GM23338 (cell line): ENCODE data around the gene FHDC1. TPM values are rescaled to one million over a fixed set of nuclear protein-coding genes. Genes with fewer than 3 reads are reported as not detected.

Experiments used
- ATAC-seq: fragments of 200-7000 bp; cut with Tn5 transposase; 3 replicates; pipeline ENCODE4 v1.9.1; 2020
- DNase-seq: peaks from one replicate; pipeline ENCODE4 v3.0.0-alpha.2; 2015; ENCODE audit warnings: low spot score
- H2AFZ ChIP-seq: fragments of 200-600 bp; sonication (generic); 2 replicates; pipeline ENCODE4 v1.8.0; 2016; ENCODE audit warnings: antibody characterized with exemption, mild to moderate bottlenecking, moderate library complexity
- H3F3A ChIP-seq: fragments of 200-600 bp; sonication (generic); replicated peaks from 2 replicates; pipeline ENCODE4 v1.8.0; 2017; ENCODE audit warnings: antibody characterized with exemption, mixed run types, low read depth
- H3K27ac ChIP-seq: fragments of 200-600 bp; sonication (generic); 2 replicates; pipeline ENCODE4 v1.6.1; 2016; ENCODE audit warnings: low read depth
- H3K27me3 ChIP-seq: fragments of 200-600 bp; sonication (generic); 2 replicates; pipeline ENCODE4 v1.8.0; 2016; ENCODE audit warnings: mild to moderate bottlenecking, mixed run types, moderate library complexity; ENCODE audit not compliant: insufficient read depth
- H3K36me3 ChIP-seq: fragments of 200-600 bp; sonication (generic); 2 replicates; pipeline ENCODE4 v1.8.0; 2016; ENCODE audit warnings: mild to moderate bottlenecking; ENCODE audit not compliant: insufficient read depth
- H3K4me1 ChIP-seq: fragments of 200-600 bp; sonication (generic); 2 replicates; pipeline ENCODE4 v1.8.0; 2016; ENCODE audit warnings: mild to moderate bottlenecking, moderate library complexity; ENCODE audit not compliant: insufficient read depth
- H3K4me2 ChIP-seq: fragments of 200-600 bp; sonication (generic); 2 replicates; pipeline ENCODE4 v1.7.1; 2017; ENCODE audit warnings: mixed run types
- H3K4me3 ChIP-seq: fragments of 200-600 bp; sonication (generic); 2 replicates; pipeline ENCODE4 v1.6.1; 2016; ENCODE audit warnings: mixed run types
- H3K79me2 ChIP-seq: fragments of 200-600 bp; sonication (generic); replicated peaks from 2 replicates; pipeline ENCODE4 v1.8.0; 2017; ENCODE audit warnings: mild to moderate bottlenecking; ENCODE audit not compliant: insufficient read depth
- H3K9me2 ChIP-seq: fragments of 200-600 bp; sonication (generic); 2 replicates; pipeline ENCODE4 v1.8.0; 2017; ENCODE audit not compliant: insufficient read depth
- H4K20me1 ChIP-seq: fragments of 200-600 bp; sonication (generic); replicated peaks from 2 replicates; pipeline ENCODE4 v1.8.0; 2017; ENCODE audit warnings: mild to moderate bottlenecking; ENCODE audit not compliant: insufficient read depth
- H3K27ac Mint-ChIP-seq: 2 replicates; pipeline ENCODE4 v1.8.0; 2020; ENCODE audit warnings: inconsistent platforms, mild to moderate bottlenecking, moderate library complexity, mixed read lengths
- H3K27me3 Mint-ChIP-seq: 3 replicates; pipeline ENCODE4 v1.8.0; 2022; ENCODE audit warnings: low read depth, mild to moderate bottlenecking, moderate library complexity, mixed read lengths, inconsistent platforms; ENCODE audit not compliant: insufficient read depth, poor library complexity
- H3K36me3 Mint-ChIP-seq: 3 replicates; pipeline ENCODE4 v1.8.0; 2021; ENCODE audit warnings: low read depth, mild to moderate bottlenecking, inconsistent platforms, moderate library complexity, mixed read lengths
- H3K4me1 Mint-ChIP-seq: 3 replicates; pipeline ENCODE4 v1.8.0; 2020; ENCODE audit warnings: mild to moderate bottlenecking, inconsistent platforms, mixed read lengths
- H3K4me3 Mint-ChIP-seq: 3 replicates; pipeline ENCODE4 v1.8.0; 2021; ENCODE audit warnings: moderate library complexity, mild to moderate bottlenecking, inconsistent platforms, mixed read lengths
- H3K9me3 Mint-ChIP-seq: 3 replicates; pipeline ENCODE4 v1.8.0; 2020; ENCODE audit warnings: moderate library complexity, mild to moderate bottlenecking, inconsistent platforms, mixed read lengths
- CTCF ChIP-seq, 2 experiments: fragments of 200-600 bp in 1 of 2; sonication (generic) in 1 of 2; conservative IDR thresholded peaks; 2 replicates each; pipeline versions ENCODE4 v1.5.1 to v1.6.1; 2016 to 2017; ENCODE audit warnings: antibody characterized with exemption in 2 of 2, low read depth in 2 of 2, mild to moderate bottlenecking in 2 of 2, moderate library complexity in 1 of 2
- EZH2phosphoT487 ChIP-seq: fragments of 200-600 bp; sonication (generic); IDR thresholded peaks from one replicate; pipeline ENCODE4 v1.8.1; 2018; ENCODE audit warnings: antibody characterized with exemption; ENCODE audit not compliant: unreplicated experiment
- JUNB ChIP-seq: IDR thresholded peaks from one replicate; pipeline ENCODE4 v1.6.1; 2016; ENCODE audit warnings: antibody characterized with exemption; ENCODE audit not compliant: unreplicated experiment
- NANOG ChIP-seq: IDR thresholded peaks from 2 replicates; pipeline ENCODE4 v1.6.1; 2016; ENCODE audit warnings: antibody characterized with exemption, borderline replicate concordance
- POLR2AphosphoS5 ChIP-seq: IDR thresholded peaks from 2 replicates; pipeline ENCODE4 v1.6.1; 2016; ENCODE audit warnings: antibody characterized with exemption, low read depth
- REST ChIP-seq: IDR thresholded peaks from one replicate; pipeline ENCODE4 v1.6.1; 2018; ENCODE audit warnings: antibody characterized with exemption; ENCODE audit not compliant: unreplicated experiment
- ZNF114 ChIP-seq: fragments of 250-450 bp; sonication (Bioruptor Pico); IDR thresholded peaks from 2 replicates; pipeline ENCODE4 v1.5.0; 2020; ENCODE audit warnings: mild to moderate bottlenecking, moderate library complexity
- ZNF462 ChIP-seq: fragments of 250-450 bp; sonication (Bioruptor Pico); IDR thresholded peaks from 2 replicates; pipeline ENCODE4 v1.5.0; 2020; ENCODE audit warnings: mild to moderate bottlenecking, moderate library complexity
- polyA plus RNA-seq: library from polyadenylated mRNA; unstranded; fragments of >200 nt; fragmentation: Nextera tagmentation; extraction: Ambion mirVana; gene quantifications from 2 replicates; pipeline ENCODE4 v1.2.1, GENCODE V29; 2016
- total RNA-seq: library from RNA; depleted of rRNA; stranded (reverse); fragments of >200 nt; shearing (Covaris generic); gene quantifications from 2 replicates; pipeline ENCODE4 v1.2.3, GENCODE V29; 2014

Gene FHDC1
- total and polyA plus RNA-seq, 2 experiments from 2014 or later, result 9.5 to 22.8 TPM

- Histone ChIP-seq H2AFZ (no peak overlapping the region), H3K27me3 (no peaks in the 10 kb centered on the region), H3K9me2 (no peaks in the 10 kb centered on the region), H3K4me1 (peaks cover 3% of the 10 kb centered on the region), H3K4me2 (no peak overlapping the region), H3K79me2 (peaks cover 11% of the 10 kb centered on the region), H3F3A (no peaks in the 10 kb centered on the region), H3K4me3 (no peak overlapping the region), H4K20me1 (no peaks in the 10 kb centered on the region), H3K36me3 (peaks cover 13% of the 10 kb centered on the region; the same call in 1 of the 2 replicates), H3K27ac (peak overlapping the region; percentile 22; the same call in 1 of the 2 replicates)
- Mint-ChIP-seq H3K9me3 (no peaks in the 10 kb centered on the region), H3K4me1 (peaks cover 40% of the 10 kb centered on the region), H3K4me3 (no peak overlapping the region), H3K27me3 (no peaks in the 10 kb centered on the region), H3K36me3 (peaks cover 66% of the 10 kb centered on the region), H3K27ac (no peak overlapping the region)
- DNase-seq (peak; percentile 46), ATAC-seq (peak; percentile 46)
- no peak for TF ChIP-seq CTCF (conservative IDR thresholded peaks at IDR 0.05; ENCODE audit: low read depth in 2 of 2)
- no peak for TF ChIP-seq EZH2phosphoT487
- no peak for TF ChIP-seq ZNF462 (CRISPR knock-in tag)
- TF ChIP-seq POLR2AphosphoS5, result no peak
- no peak for TF ChIP-seq ZNF114 (CRISPR knock-in tag)
- TF ChIP-seq JUNB, result no peak
- TF ChIP-seq NANOG, result no peak
- no peak for TF ChIP-seq REST
These were observed 21.5 kb downstream of the FHDC1 start for GRCh38 chr4:152957437-152958171.
